DND-41 (cell line): ENCODE measurements around the gene RRP12.

Source experiments
- ATAC-seq: fragments of 200-7000 bp; cut with Tn5 transposase; 3 replicates; pipeline ENCODE4 v1.9.1; 2021; ENCODE audit warnings: low read depth; ENCODE audit not compliant: insufficient read depth
- DNase-seq: peaks from one replicate; pipeline ENCODE4 v3.0.0-alpha.2; 2020
- H2AFZ ChIP-seq: 2 replicates; pipeline ENCODE4 v1.6.0; 2012; ENCODE audit warnings: low read depth, low read length
- H3K27ac ChIP-seq: 2 replicates; pipeline ENCODE4 v1.5.1; 2012; ENCODE audit warnings: low read length, inconsistent platforms
- H3K27me3 ChIP-seq: fragments of 200-600 bp; sonication (generic); 2 replicates; pipeline ENCODE4 v1.6.0; 2012; ENCODE audit warnings: low read length, mild to moderate bottlenecking, inconsistent platforms; ENCODE audit not compliant: insufficient read depth, poor library complexity
- H3K36me3 ChIP-seq: 2 replicates; pipeline ENCODE4 v1.5.1; 2012; ENCODE audit warnings: low read length, inconsistent platforms; ENCODE audit not compliant: insufficient read depth
- H3K4me1 ChIP-seq: 2 replicates; pipeline ENCODE4 v1.5.1; 2012; ENCODE audit warnings: mild to moderate bottlenecking, low read length; ENCODE audit not compliant: insufficient read depth
- H3K4me2 ChIP-seq: 2 replicates; pipeline ENCODE4 v1.6.0; 2012; ENCODE audit warnings: mild to moderate bottlenecking, moderate library complexity, low read length, inconsistent platforms; ENCODE audit not compliant: insufficient read depth
- H3K4me3 ChIP-seq, 2 experiments: fragments of 200-600 bp in 1 of 2; shearing (Covaris generic) in 1 of 2; 2 replicates each; pipeline ENCODE4 v1.5.1; 2012 to 2016; ENCODE audit warnings: inconsistent platforms in 2 of 2, low read length in 2 of 2, mild to moderate bottlenecking in 2 of 2, low read depth in 1 of 2, moderate library complexity in 1 of 2
- H3K79me2 ChIP-seq: 2 replicates; pipeline ENCODE4 v1.6.0; 2012; ENCODE audit warnings: low read length, inconsistent platforms; ENCODE audit not compliant: insufficient read depth
- H3K9ac ChIP-seq: 2 replicates; pipeline ENCODE4 v1.6.0; 2012; ENCODE audit warnings: low read depth, mild to moderate bottlenecking, inconsistent platforms, low read length, moderate library complexity
- H3K9me3 ChIP-seq: 2 replicates; pipeline ENCODE4 v1.5.1; 2012; ENCODE audit warnings: low read length, moderate library complexity, mild to moderate bottlenecking, inconsistent platforms; ENCODE audit not compliant: insufficient read depth, severe bottlenecking
- H4K20me1 ChIP-seq: 2 replicates; pipeline ENCODE4 v1.6.0; 2012; ENCODE audit warnings: low read length; ENCODE audit not compliant: insufficient read depth
- EZH2 ChIP-seq: IDR thresholded peaks from 3 replicates; pipeline ENCODE4 v1.6.1; 2012; ENCODE audit warnings: borderline replicate concordance, low read depth, mild to moderate bottlenecking, moderate library complexity, low read length, inconsistent platforms; ENCODE audit not compliant: severe bottlenecking
- TF ChIP-seq, protein P1 (sequence below): IDR thresholded peaks from 2 replicates; pipeline ENCODE4 v1.5.1; 2012; ENCODE audit warnings: borderline replicate concordance, low read length, moderate library complexity, mild to moderate bottlenecking; ENCODE audit not compliant: poor library complexity, severe bottlenecking; ENCODE audit errors: extremely low read depth

RRP12 gene

DNA sequence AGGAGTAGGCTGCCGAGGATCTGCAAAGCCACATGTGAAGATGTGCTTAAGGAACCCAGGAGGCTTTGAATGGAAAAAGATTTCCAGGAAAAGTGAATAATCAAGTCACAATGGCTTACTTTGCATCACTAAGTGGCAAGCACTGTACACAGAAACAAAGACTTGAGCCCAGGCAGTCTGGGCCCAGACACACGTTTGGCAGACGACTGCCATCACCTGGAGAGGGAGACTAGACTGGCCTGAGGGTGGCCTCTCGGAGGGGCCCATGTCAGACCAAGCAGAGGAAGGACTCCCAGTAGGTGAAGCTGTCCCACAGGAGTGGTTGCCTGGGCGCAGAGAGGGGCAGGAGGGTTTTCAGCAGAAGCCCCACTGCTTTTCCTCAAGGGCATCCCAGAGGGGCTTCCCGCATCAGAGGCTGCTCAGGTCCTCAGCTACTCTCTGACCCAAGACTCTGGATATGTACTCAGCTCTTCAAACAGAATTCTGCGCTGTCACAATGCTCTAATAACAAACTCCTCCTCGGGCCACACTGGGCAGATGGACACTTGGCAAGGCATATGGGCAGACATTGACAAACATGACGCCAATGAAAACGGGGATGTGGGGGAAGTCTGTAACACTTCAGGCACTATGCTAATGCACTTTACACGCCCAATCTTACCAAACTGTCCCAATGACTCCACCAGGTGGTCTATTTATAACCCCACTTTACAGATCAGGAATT lies 38.7 kb downstream of the RRP12 start:
- H3K27ac ChIP-seq, result no peak overlapping the region

DNA sequence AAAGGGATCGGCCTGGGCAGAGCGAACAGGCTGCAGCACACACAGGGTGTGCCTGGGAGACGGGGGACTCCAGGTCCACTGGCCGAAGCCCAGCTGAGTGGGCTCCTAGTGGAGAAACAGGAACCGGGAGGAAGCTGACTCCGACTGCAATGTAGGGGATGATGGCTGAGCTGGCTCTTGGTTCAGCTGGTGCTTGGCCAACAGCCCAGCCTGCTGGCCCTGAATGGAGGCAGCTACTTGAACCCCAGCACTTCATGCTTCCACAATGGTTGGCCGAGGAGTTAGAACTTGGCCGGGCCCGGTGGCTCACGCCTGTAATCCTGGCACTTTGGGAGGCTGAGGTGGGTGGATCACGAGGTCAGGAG lies 39.6 kb downstream of the RRP12 start:
- H3K9me3 ChIP-seq, result no peaks in the 10 kb centered on the region
- ATAC-seq (no peak), DNase-seq (no peak)
- peaks cover 76% of the 10 kb centered on the region for H3K36me3 ChIP-seq
- H3K4me2 ChIP-seq, result no peak overlapping the region
- no peak overlapping the region for H3K4me3 ChIP-seq
- H3K79me2 ChIP-seq, result no peaks in the 10 kb centered on the region
- no peaks in the 10 kb centered on the region for H3K27me3 ChIP-seq
- no peaks in the 10 kb centered on the region for H3K4me1 ChIP-seq
- no peaks in the 10 kb centered on the region for H4K20me1 ChIP-seq
- no peak overlapping the region for H2AFZ ChIP-seq
- H3K9ac ChIP-seq, result no peak overlapping the region
- TF ChIP-seq, protein P1, sequence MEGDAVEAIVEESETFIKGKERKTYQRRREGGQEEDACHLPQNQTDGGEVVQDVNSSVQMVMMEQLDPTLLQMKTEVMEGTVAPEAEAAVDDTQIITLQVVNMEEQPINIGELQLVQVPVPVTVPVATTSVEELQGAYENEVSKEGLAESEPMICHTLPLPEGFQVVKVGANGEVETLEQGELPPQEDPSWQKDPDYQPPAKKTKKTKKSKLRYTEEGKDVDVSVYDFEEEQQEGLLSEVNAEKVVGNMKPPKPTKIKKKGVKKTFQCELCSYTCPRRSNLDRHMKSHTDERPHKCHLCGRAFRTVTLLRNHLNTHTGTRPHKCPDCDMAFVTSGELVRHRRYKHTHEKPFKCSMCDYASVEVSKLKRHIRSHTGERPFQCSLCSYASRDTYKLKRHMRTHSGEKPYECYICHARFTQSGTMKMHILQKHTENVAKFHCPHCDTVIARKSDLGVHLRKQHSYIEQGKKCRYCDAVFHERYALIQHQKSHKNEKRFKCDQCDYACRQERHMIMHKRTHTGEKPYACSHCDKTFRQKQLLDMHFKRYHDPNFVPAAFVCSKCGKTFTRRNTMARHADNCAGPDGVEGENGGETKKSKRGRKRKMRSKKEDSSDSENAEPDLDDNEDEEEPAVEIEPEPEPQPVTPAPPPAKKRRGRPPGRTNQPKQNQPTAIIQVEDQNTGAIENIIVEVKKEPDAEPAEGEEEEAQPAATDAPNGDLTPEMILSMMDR, result no peak
- TF ChIP-seq EZH2, result no peak
- no peak overlapping the region for H3K27ac ChIP-seq

More for the DNA sequence above, 38.7 kb downstream of the RRP12 start:
- Histone ChIP-seq H3K4me2 (no peak overlapping the region), H3K27me3 (no peaks in the 10 kb centered on the region), H3K4me1 (no peaks in the 10 kb centered on the region), H3K9ac (no peak overlapping the region), H3K4me3 (no peak overlapping the region), H4K20me1 (no peaks in the 10 kb centered on the region), H3K36me3 (peaks cover 75% of the 10 kb centered on the region), H2AFZ (no peak overlapping the region), H3K79me2 (no peaks in the 10 kb centered on the region), H3K9me3 (no peaks in the 10 kb centered on the region)
- no peak for TF ChIP-seq EZH2
- DNase-seq (no peak), ATAC-seq (no peak)

DNA sequence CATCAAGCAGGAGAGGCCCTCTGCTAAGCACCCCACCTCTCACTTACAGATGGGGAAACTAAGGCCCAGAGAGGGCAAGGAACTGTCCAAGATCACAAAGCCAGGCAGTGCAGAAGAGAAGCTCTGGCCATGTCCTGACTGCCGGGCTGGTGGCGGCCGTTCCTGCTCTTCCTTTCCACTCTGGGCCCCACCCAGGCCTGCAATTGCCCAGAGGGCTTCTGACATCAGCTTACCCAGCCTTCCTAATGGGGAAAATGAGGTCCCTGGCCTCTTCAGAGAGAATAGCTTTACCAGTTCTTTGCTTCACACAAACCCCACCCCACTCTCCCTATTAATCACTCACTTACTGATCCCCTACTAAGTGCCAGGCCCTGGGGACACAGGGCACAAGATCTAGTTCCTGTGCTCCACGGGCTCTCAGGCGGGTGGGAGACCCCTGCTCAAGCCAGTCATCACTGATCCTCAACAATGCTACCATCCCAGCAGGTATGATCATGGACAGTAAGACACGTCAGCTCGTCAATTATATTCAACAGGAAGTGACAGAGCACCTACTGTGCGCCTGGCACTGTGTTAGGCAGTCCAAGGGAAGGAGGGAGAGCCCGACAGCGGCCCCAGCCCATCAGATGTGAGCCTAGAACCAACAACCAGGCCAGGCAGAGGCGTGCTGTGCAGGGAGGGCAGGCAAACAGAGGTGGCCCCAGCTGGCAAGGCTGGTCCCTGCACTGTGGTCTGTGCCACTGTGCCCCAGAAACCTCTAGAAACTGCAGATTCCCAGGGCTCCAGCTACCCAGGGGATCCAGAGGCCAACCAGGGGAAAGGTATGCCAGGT lies 40.2 kb downstream of the RRP12 start:
- H3K27ac ChIP-seq, result no peak overlapping the region
- no peak for ATAC-seq
- TF ChIP-seq, protein P1, result no peak
- TF ChIP-seq EZH2, result no peak
- no peaks in the 10 kb centered on the region for H3K9me3 ChIP-seq
- H3K79me2 ChIP-seq, result no peaks in the 10 kb centered on the region
- no peaks in the 10 kb centered on the region for H3K27me3 ChIP-seq
- no peak overlapping the region for H2AFZ ChIP-seq
- H4K20me1 ChIP-seq, result no peaks in the 10 kb centered on the region
- peaks cover 76% of the 10 kb centered on the region for H3K36me3 ChIP-seq
- H3K4me3 ChIP-seq, result no peak overlapping the region
- no peak overlapping the region for H3K9ac ChIP-seq
- H3K4me1 ChIP-seq, result no peaks in the 10 kb centered on the region
- DNase-seq, result no peak
- H3K4me2 ChIP-seq, result no peak overlapping the region

DNA sequence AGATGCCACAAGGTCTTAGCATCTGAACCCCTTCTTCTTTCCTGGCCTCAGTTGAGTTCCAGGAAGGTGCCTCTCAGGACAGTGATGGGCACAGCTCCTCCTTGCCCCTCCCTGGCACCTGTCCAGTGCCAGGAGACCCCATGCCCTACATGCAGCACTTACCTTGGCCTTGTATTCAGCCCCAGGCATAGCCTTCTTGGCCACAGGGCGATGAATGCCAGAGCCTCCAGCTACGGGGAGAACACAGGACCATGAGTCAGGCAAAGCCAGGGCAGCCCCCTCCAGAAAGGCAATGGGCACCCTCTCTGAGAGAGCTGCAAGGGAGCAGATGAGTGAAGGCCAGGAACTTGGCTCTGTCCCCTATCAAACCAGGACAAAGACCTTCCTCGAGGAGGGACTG lies 42.4 kb downstream of the RRP12 start:
- Histone ChIP-seq H2AFZ (no peak overlapping the region), H4K20me1 (no peaks in the 10 kb centered on the region), H3K4me2 (no peak overlapping the region), H3K9me3 (no peaks in the 10 kb centered on the region), H3K4me1 (no peaks in the 10 kb centered on the region), H3K27me3 (no peaks in the 10 kb centered on the region), H3K79me2 (no peaks in the 10 kb centered on the region), H3K4me3 (no peak overlapping the region), H3K9ac (no peak overlapping the region), H3K36me3 (peaks cover 64% of the 10 kb centered on the region), H3K27ac (no peak overlapping the region)
- DNase-seq (no peak), ATAC-seq (no peak)
- TF ChIP-seq, protein P1, result no peak
- no peak for TF ChIP-seq EZH2
